Body of pancreas (tissue), 4 donors: ENCODE measurements around the gene AURKA. TPM values are rescaled to one million over a fixed set of nuclear protein-coding genes. Genes with fewer than 3 reads are reported as not detected.

Experiments
- ATAC-seq: fragments of 150-250 bp; one replicate; pipeline ENCODE4 v1.9.1; 2016
- DNase-seq, 4 donors: peaks; one replicate each; pipeline ENCODE4 v3.0.0-alpha.2; 2019
- H3K27ac ChIP-seq, 4 donors: fragments of 200-600 bp; sonication (generic); 1 replicate in 3 of 4; 2 replicates in 1 of 4; pipeline versions ENCODE4 v1.5.1 to v1.6.1; 2016 to 2019; ENCODE audit warnings: mild to moderate bottlenecking in 1 of 4, mixed read lengths in 1 of 4, moderate library complexity in 1 of 4
- H3K27me3 ChIP-seq, 2 donors: fragments of 200-600 bp; sonication (generic); one replicate each; pipeline ENCODE4 v1.6.0; 2016; ENCODE audit warnings: mild to moderate bottlenecking in 1 of 2
- H3K36me3 ChIP-seq, 2 donors: fragments of 200-600 bp; sonication (generic); replicated peaks in 1 of 2; 2 replicates each; pipeline ENCODE4 v1.5.1; 2016; ENCODE audit warnings: low read depth in 2 of 2; ENCODE audit not compliant: insufficient read depth in 1 of 2
- H3K4me1 ChIP-seq: fragments of 200-600 bp; sonication (generic); one replicate; pipeline ENCODE4 v1.6.0; 2016
- H3K4me3 ChIP-seq, 2 donors: fragments of 200-600 bp; sonication (generic); 1 replicate in 1 of 2; 2 replicates in 1 of 2; pipeline ENCODE4 v1.5.1; 2016 to 2019
- H3K9me3 ChIP-seq, 3 donors: fragments of 200-600 bp; sonication (generic); 1 replicate in 2 of 3; 2 replicates in 1 of 3; pipeline ENCODE4 v1.5.1; 2016
- CTCF ChIP-seq, 7 experiments: fragments of 450-650 bp in 4 of 7; fragments of 200-600 bp in 3 of 7; sonication (generic) in 3 of 7; IDR thresholded peaks; one replicate each; pipeline ENCODE4 v1.5.1; 2016 to 2019; ENCODE audit warnings: antibody characterized with exemption in 7 of 7
- POLR2A ChIP-seq, 3 donors: fragments of 450-650 bp; IDR thresholded peaks; one replicate each; pipeline ENCODE4 v1.6.1; 2016; ENCODE audit warnings: antibody characterized with exemption in 3 of 3, mild to moderate bottlenecking in 2 of 3
- WGBS, 2 donors: methylation state at CpG; one replicate each; pipeline ENCODE4 v1.1.5; 2017; 5-methylcytosine and 5-hydroxymethylcytosine counted together
- intact Hi-C: fragments of 100-400 bp; cut with DNase I; formaldehyde crosslinking; loops from one replicate; pipeline ENCODE4 v1.15.1; 2023
- total RNA-seq, 2 donors: library from RNA; depleted of rRNA; stranded (reverse); fragments of >200 nt; gene quantifications; one replicate each; pipeline ENCODE4 v1.1.0, GENCODE V29; 2016

AURKA gene
- total RNA-seq, 2 donors from 2014 or later, result 0.66 to 1.0 TPM

DNA sequence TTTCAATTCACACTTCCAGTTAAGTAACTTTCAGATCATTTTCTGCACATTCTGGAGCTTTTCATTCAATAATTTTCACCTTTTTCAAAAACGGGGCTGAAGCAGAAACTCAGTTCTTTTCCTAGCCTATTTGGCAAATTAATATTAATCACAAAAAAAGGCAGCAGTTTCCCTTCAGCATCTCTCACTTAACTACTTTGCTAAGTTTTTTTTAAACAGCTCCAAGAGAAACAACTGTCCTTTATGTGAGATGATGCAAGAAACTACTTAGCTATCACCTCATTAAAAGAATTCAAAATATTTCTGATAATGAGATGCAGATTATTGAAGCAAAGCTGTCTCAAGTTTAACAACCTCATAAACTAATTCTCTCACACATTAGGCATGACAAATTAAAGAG is 31.9 kb upstream of the AURKA start:
- intact Hi-C loops, result no loop called here
- DNase-seq, result no peak
- H3K36me3 ChIP-seq, result no peaks in the 10 kb centered on the region
- whole genome bisulfite sequencing, 2 donors, result 29 to 38% methylated on average over 1 of the region's 1 CpG
- TF ChIP-seq POLR2A (IDR thresholded peaks at IDR 0.05), result no peak
- no peak for TF ChIP-seq CTCF (IDR thresholded peaks at IDR 0.05)
- no peak for ATAC-seq
- H3K4me1 ChIP-seq, result no peaks in the 10 kb centered on the region
- no peak overlapping the region for H3K4me3 ChIP-seq
- no peak overlapping the region for H3K27ac ChIP-seq
- H3K27me3 ChIP-seq, result no peaks in the 10 kb centered on the region
- no peaks in the 10 kb centered on the region for H3K9me3 ChIP-seq

- no peak overlapping the region for H3K27ac ChIP-seq
Measured at GRCh38 chr20:56423211-56423610, 31.2 kb upstream of the AURKA start.

DNA sequence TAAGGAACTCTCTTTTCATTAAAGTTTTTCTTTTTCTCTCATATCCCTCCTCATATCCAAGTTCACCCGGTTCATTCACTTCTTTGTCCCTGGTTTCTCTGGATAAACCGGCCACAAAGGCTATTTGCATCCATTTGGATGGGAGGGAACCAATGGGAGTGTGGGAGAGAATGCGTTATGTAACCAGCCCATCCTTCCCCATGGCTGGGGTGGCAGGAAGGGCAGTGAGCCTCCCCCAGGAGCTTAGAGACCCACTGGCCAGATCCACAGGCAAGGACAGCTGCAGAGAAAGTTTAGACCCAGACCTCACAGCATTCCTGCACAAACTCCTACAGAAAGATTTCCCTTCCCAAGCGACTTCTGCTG is 30.8 kb upstream of the AURKA start:
- no peak overlapping the region for H3K27ac ChIP-seq
- no peaks in the 10 kb centered on the region for H3K9me3 ChIP-seq
- DNase-seq (no peak), ATAC-seq (no peak)
- H3K36me3 ChIP-seq, result no peaks in the 10 kb centered on the region
- H3K27me3 ChIP-seq, result no peaks in the 10 kb centered on the region
- H3K4me3 ChIP-seq, result no peak overlapping the region
- intact Hi-C loops, result no loop called here
- no peaks in the 10 kb centered on the region for H3K4me1 ChIP-seq
- TF ChIP-seq POLR2A (IDR thresholded peaks at IDR 0.05) (no peak), CTCF (IDR thresholded peaks at IDR 0.05) (no peak)
- WGBS, 2 donors, result 54 to 63% methylated on average over 4 of the region's 4 CpGs

More at GRCh38 chr20:56423211-56423610, 31.2 kb upstream of the AURKA start:
- no peak for DNase-seq
- TF ChIP-seq POLR2A (IDR thresholded peaks at IDR 0.05), result no peak
- TF ChIP-seq CTCF (IDR thresholded peaks at IDR 0.05), result no peak
- WGBS, 2 donors, result 100% methylated on average over 1 of the region's 1 CpG
- intact Hi-C loops, result no loop called here
- Histone ChIP-seq H3K27me3 (no peaks in the 10 kb centered on the region), H3K4me3 (no peak overlapping the region), H3K36me3 (no peaks in the 10 kb centered on the region), H3K4me1 (no peaks in the 10 kb centered on the region), H3K9me3 (no peaks in the 10 kb centered on the region)
- ATAC-seq, result no peak

- H3K36me3 ChIP-seq, result no peaks in the 10 kb centered on the region
- no peak for DNase-seq
- WGBS, 2 donors, result 55 to 57% methylated on average over 9 of the region's 9 CpGs
- TF ChIP-seq CTCF (IDR thresholded peaks at IDR 0.05), result no peak
- TF ChIP-seq POLR2A (IDR thresholded peaks at IDR 0.05), result no peak
- no peaks in the 10 kb centered on the region for H3K4me1 ChIP-seq
- H3K4me3 ChIP-seq, result no peak overlapping the region
- no peaks in the 10 kb centered on the region for H3K27me3 ChIP-seq
- H3K9me3 ChIP-seq, result no peaks in the 10 kb centered on the region
- ATAC-seq, result no peak
- intact Hi-C loops, result no loop called here
- H3K27ac ChIP-seq, result no peak overlapping the region
Measured at GRCh38 chr20:56422076-56422823, 30.2 kb upstream of the AURKA start.
